Activated CD4-positive, CD25-positive, alpha-beta regulatory T cell treated with anti-CD3 and anti-CD28 coated beads, Interleukin-2, amount 50 U/mL, for 16 hours (primary cell): ENCODE data around the gene COA3.

ENCODE experiments used
- DNase-seq: peaks from one replicate; pipeline ENCODE4 v3.0.0-alpha.2; 2020; ENCODE audit warnings: low read depth, low spot score

Gene COA3

DNA sequence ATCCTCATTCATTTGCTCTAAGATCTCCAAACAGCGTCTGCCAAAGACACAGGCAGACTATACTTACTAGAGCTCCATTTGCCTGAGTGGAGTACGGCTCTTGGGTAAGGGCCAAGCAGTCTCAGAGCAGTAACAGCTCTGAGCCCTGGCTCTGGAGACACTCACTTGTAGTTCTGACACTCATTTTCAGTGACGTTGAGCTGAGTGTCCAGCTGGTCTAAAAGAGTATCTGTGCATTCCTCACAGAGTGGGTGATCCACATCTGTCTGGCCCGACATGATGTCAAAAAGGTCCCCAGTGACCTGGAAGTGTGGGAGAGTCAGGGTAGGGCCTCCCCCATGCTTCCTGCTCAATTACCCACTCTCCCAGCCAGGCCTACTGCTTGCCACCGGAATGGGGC is 19.9 kb upstream of the COA3 start:
- DNase-seq = no peak

DNA sequence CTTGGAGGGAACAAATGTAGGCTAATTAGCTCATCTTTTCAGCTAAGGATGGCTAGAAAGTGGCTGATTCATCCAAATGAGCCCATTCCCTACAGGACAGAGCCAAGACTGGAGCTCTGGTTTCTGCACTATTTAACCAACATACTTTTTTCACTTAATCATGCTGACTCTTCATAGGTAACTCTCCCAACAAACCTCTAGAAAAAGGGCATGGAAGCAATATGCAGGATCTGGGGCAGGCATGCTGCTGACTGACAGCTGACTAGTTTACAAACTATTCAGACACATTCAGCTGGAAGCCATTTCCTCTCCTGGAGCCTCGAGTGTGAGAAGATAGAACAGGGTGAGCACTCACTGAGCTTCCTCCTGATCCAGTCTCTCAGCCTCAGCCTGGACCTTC is 19.4 kb upstream of the COA3 start:
- no peak for DNase-seq

DNA sequence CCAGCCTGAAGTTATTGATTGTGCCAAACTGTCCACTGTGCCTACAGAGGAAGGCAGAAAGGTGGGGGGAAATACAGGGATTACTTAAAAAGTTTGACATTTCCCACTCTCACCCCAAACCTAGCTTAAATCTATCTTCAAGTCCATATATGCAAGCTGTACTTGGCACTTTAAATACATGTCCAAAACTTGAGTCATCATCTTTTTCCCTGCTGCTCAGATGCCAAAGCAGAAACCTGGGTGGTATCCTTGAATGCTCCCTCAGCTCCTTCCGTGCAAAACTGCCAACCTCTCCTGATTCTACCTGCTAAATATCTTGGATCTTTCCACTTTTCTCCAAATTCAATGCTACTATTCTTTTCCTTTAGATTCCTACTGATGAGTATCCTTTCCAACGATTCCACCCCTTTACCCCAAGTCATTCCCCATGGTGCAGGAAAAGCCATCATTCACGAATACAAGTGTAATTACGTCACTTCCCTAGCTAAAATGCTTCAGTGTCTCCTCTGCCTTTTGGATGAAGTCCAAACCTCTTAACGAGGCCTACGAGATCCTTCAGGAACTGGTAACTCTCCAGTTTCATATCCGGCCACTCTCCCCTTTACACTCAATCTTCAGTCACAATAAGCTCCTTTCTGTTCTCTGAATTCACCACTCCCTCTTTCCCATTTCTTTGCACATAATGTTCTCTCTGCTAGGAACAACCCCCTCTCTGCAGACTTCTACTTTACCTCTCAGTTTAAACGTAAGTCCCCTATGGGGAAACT is 16.3 kb upstream of the COA3 start:
- DNase-seq = no peak

DNA sequence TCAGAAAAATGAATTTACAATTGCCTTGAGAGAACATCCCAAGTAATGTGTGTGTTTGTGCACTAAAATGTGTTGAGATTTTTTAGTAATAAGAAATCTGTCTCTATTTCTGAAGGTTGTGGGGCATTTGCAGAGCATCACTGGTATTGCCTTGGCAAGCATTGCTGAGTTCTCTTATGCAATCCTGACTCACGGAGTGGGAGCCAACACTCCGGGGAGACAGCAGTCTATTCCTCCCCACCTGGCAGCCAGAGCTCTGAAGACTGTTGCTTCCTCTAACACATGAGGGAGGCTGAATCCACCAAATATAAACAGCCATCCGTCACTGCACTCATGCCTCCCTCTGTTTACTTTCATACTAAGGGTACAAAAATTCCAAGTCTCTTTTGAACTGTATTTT is 10.7 kb upstream of the COA3 start:
- DNase-seq = no peak

DNA sequence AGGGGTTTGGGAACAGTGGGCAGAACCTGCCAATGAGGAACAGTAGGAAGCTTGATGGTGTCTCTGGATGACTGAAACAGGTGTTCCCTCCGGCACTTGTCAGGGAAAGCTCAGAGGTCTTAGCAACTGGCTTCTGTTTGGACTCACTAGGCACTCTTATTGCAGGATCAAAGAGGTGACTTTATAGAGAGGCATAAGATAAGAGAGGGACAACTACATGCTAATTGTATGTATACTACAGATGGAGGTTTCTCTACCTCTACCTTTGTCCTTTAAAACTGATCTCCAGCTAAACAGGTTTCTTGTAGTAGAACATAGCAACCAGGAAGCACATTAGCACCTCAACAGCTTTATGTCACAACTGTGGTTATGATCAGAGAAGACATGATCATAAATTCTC is 7.7 kb upstream of the COA3 start:
- no peak for DNase-seq

GRCh38 chr17:42804918-42805367 is 6.4 kb upstream of the COA3 start:
- no peak for DNase-seq

DNA sequence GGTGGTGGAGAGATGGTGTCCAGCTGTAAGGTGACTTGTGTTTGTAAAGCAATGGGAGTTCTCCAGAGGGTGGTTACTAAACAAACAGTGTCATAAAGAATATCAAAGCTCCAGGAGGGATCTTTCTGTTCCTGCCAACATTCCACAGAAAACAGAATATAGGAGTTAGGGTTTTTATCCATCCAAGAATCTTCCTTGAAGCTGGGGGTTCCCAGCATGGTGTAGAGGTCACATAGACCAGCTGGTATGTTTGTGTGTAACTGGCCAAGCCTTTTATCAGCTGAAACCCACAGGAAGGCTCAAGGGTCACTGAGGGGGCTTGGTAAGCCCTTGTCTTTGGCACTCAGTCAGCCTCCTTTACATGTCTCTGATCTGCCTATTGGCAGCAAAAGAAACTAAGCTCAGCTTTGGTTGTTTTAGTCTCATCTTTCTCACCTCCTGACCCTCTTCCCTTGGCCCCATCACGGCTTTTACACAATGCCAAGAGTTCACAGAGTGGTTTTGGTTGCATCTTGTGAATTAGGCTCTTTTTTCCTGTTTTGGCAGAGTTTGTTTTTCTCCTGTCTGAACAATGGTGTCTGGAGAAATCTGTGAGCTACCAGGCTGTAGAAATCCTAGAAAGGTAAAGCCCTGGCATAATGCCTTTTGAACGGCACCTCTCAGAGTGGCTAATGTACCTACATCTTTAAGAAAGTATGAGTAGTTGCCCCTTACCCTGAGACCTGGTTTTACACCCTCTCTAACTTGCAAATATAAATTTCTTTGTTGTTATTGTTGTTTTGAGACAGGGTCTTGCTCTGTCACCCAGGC is 4.8 kb upstream of the COA3 start:
- no peak for DNase-seq

- no peak for DNase-seq
These were observed 507 bp downstream of the COA3 start for GRCh38 chr17:42798011-42798382.

- DNase-seq = no peak
These were observed 1.2 kb downstream of the COA3 start for GRCh38 chr17:42797067-42798007.

DNA sequence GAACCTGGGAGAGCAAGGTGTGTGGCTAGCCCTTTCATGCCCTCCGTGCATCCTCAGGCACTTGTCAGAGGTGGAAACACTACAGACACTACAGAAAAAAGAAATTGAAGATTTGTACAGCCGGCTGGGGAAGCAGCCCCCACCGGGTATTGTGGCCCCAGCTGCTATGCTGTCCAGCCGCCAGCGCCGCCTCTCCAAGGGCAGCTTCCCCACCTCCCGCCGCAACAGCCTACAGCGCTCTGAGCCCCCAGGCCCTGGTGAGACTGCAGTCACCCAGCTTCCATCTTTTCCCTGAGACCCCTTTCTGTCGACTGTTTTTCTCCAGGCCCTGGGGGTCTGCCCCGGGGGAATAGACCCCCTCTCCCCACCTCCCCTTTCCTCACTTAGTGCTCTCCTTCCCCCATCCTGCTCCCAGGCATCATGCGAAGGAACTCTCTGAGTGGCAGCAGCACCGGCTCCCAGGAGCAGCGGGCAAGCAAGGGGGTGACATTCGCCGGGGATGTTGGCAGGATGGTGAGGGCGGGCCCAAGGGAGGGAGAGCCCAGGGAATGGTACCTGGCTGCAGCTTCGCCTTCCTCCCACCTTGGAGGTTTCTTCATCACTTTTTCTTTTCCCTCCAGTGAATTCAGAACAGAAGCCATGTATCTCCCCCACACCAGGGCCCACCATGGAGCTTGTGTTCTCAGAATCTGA is 2.3 kb downstream of the COA3 start:
- DNase-seq = no peak

- no peak for DNase-seq
These were observed 3.0 kb downstream of the COA3 start for GRCh38 chr17:42795465-42795864.

DNA sequence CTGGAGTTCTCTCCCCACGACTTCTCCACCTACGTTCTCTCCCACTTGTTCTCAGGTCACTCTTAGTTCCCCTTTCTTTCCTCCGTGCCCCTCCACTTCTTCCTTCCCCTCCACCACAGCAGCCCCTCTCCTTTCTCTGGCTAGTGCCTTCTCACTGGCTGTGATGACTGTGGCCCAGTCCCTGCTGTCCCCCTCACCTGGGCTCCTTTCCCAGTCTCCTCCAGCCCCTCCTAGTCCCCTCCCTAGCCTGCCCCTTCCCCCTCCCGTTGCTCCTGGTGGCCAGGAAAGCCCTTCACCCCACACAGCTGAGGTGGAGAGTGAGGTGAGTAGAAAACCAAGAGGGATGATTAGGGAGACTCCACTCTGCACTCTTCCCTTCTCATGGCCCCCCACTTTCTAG is 3.4 kb downstream of the COA3 start:
- no peak for DNase-seq

GRCh38 chr17:42792545-42792944 is 6.0 kb downstream of the COA3 start:
- no peak for DNase-seq

- no peak for DNase-seq
These were observed 6.6 kb downstream of the COA3 start for GRCh38 chr17:42791948-42792347.

GRCh38 chr17:42787266-42787665 is 11.2 kb downstream of the COA3 start:
- no peak for DNase-seq

DNA sequence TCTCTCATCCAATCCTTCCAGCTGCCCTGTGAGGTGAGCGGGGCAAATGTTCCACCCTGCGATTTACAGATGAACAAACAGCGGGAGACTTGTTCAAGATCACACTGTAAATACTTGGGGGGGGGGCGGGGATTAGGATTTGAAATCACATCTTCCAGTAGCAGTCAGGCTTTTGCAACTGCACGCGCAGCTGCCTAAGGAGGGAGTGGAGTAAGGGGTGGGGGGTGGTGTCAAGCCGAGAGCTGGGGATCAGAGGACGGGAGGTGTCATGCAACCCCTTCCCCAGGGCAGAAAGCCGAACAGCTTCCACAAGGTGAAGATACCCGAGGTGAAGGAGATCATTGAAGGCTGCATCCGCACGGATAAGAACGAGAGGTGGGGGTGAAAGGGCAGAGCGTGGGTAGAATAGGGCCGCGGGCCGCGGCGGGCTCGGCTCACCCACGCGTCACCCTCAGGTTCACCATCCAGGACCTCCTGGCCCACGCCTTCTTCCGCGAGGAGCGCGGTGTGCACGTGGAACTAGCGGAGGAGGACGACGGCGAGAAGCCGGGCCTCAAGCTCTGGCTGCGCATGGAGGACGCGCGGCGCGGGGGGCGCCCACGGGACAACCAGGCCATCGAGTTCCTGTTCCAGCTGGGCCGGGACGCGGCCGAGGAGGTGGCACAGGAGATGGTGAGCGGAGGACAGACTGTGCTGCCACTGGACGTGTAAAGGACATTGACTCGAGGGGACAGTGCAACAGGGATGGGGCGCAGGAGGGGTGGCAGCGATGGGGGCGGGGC is 13.5 kb downstream of the COA3 start:
- DNase-seq = no peak

DNA sequence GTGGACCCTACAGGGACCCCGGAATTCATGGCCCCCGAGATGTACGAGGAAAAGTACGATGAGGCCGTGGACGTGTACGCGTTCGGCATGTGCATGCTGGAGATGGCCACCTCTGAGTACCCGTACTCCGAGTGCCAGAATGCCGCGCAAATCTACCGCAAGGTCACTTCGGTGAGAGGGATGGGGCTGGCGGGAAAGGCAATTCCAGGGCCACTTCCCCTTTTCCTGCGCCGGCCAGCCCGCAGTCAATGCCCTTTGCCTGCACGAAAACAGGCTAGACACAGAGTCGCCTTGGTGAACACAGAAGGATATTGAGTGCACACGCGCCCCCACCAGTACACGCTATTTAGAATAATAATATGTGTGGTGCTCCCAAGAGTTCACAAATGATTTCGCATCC is 14.1 kb downstream of the COA3 start:
- no peak for DNase-seq

GRCh38 chr17:42783791-42784138 is 14.7 kb downstream of the COA3 start:
- no peak for DNase-seq

- no peak for DNase-seq
These were observed 15.3 kb downstream of the COA3 start for GRCh38 chr17:42783062-42783790.
